C4-2B (cell line): Measurements from ENCODE around the gene SMARCAL1.

Experiments used
- H3K27ac ChIP-seq: fragments of 450-650 bp; 2 replicates; pipeline ENCODE4 v1.5.1; 2017
- ZFX ChIP-seq: fragments of 450-650 bp; IDR thresholded peaks from 2 replicates; pipeline ENCODE4 v1.6.1; 2017
- TF ChIP-seq, protein P1 (sequence below): fragments of 450-650 bp; conservative IDR thresholded peaks from 2 replicates; pipeline ENCODE4 v1.5.1; 2017; ENCODE audit warnings: mild to moderate bottlenecking

SMARCAL1 gene

DNA sequence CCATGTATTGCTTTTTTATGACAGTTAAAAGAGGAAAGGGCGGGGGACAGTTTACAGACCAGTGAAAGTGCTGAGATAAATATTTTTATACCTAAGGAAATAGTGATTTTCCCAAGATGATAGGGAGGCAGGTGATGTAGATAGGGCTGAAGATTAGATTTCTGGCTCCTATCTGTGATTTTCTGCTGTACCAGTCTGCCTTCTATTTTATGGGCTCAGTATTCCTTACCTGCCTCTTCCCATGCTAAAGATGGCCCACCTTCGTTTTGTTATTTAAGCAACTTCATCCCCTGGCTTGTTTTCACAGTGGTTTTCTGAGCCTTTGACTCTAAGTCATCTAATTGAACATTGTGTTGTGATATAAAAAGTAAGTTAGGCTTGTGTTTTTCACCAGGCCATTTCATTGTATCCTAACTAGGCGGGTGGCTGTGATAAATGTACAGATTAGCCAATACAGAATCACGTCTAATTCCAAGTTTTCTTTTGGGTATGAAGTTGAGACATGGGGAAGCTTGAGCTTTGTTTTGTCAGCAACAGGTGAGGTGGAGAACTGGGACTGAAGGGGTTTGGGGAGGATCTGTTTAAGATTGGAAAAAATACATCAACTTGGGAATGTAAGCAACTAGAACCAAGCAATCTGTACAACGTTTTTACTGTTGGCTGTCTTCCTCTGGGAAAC, 91.6 kb downstream of the SMARCAL1 start:
- TF ChIP-seq, protein P1, sequence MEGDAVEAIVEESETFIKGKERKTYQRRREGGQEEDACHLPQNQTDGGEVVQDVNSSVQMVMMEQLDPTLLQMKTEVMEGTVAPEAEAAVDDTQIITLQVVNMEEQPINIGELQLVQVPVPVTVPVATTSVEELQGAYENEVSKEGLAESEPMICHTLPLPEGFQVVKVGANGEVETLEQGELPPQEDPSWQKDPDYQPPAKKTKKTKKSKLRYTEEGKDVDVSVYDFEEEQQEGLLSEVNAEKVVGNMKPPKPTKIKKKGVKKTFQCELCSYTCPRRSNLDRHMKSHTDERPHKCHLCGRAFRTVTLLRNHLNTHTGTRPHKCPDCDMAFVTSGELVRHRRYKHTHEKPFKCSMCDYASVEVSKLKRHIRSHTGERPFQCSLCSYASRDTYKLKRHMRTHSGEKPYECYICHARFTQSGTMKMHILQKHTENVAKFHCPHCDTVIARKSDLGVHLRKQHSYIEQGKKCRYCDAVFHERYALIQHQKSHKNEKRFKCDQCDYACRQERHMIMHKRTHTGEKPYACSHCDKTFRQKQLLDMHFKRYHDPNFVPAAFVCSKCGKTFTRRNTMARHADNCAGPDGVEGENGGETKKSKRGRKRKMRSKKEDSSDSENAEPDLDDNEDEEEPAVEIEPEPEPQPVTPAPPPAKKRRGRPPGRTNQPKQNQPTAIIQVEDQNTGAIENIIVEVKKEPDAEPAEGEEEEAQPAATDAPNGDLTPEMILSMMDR = no peak
- no peak for TF ChIP-seq ZFX
- H3K27ac ChIP-seq = no peak overlapping the region

DNA sequence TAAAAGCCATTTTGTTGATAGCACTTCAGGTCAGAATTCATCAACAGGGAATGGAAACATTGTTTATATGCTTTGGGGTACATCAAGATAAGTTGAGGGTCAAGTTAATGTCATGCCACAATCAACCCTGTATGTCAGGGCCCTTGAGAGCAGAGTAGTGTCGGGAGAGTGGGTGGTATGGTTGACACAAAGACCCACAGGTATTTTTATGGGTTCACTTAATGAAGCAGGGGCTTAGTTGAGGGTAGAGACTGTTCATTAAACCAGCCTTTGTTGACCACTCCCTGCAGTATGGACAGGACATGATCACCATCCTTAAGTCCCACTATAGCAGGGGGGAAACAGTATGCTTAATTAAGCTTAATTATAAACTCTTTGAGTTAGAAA, 92.1 kb downstream of the SMARCAL1 start:
- H3K27ac ChIP-seq = no peak overlapping the region
- TF ChIP-seq ZFX = no peak
- TF ChIP-seq, protein P1 = no peak

DNA sequence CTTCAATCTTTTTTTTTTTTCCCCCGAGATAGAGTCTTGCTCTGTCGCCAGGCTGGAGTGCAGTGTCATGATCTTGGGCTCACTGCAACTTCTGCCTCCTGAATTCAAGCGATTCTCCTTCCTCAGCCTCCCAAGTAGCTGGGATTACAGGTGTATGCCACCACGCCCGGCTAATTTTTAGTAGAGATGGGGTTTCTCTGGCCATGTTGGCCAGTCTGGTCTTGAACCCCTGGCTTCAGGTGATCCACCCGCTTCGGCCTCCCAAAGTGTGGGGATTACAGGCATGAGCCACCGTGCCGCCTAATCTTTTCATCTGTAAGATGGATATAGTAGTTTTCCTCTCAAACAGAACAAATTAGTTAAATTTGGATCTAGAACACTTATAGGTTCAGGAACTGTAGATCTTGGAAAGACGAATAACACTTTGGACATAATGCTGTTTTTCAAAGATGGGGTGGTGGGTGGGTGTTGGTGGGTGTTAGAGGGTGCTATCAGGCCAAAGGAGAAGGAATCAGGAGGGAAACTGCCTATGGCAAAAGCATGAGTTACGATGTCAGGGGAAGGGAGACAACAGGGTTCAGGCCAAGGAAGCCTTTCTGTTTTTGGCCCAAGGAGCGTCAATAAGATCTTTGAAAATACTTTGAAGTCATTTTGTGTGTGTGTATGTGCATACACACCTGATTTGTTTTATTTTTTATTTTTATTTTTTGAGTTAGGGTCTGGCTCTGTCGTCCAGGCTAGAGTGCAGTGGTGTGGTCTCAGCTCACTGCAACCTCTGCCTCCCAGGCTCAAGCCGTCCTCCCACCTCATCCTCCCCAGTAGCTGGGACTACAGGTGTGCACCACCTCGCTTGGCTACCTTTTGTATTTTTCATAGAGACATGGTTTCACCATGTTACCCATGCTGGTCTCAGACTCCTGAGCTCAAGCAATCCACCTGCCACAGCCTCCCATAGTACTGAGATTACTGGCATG, 93.1 kb downstream of the SMARCAL1 start:
- TF ChIP-seq, protein P1 = no peak
- TF ChIP-seq ZFX = no peak
- no peak overlapping the region for H3K27ac ChIP-seq

DNA sequence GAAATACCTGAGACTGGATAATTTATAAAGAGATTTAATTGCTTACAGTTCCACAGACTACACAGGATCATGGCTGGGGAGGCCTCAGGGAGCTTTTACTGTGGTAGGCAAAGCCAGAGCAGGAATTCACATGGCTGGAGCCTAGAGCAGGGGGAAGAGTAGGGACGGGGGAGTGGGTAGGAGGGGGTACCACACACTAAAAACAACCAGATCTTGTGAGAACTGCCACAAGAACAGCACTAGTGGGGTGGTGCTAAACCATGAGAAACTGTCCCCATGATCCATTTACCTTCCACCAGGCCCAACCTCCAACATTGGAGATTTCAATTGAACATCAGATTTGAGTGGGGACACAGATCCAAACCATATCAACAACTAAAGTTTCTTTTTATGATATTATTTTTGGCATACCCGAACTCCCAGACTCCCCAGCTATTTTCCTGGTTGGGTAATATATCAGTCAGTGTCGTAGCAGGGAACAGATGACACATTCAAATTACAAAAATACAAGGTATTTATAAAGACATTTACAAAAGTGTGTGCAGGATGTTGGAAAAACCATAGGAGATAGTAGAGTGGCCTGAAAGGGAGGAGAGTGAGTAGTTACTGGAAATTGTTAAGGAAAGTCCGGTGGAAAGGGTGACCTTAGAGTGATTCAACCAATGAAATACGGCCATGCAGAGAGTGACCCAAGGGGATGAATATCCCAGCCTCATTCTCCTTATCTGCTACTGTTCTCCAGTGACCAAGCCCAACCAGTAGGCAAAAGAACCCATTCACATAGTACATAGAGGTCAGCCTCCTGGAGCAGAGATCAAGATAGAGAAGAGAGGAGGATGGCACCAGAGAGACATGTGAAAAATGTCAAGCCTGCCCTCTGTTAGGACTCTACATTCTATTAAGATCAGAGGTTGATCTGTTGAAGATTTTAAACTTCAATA, 95.2 kb downstream of the SMARCAL1 start:
- no peak for TF ChIP-seq ZFX
- TF ChIP-seq, protein P1 = no peak
- no peak overlapping the region for H3K27ac ChIP-seq

DNA sequence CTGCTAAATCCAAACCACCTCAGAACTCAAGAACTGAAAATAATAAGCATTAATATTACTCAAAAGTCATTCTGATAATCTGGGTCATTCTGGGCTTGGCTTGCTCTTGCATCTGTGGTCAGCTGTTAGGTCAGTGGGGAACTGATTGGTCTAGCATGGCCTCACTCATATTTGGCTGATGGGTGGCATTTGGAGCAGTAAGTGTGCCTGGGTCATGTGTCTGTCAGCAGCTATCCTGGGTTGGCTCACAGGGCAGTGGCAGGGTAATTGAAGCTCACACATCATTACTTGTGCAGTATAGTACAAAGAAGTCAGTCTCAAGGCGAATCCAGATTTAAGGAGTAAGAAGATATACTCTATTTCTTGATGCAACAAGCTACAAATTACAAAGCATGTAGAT, 95.9 kb downstream of the SMARCAL1 start:
- no peak for TF ChIP-seq ZFX
- TF ChIP-seq, protein P1 = no peak
- no peak overlapping the region for H3K27ac ChIP-seq

DNA sequence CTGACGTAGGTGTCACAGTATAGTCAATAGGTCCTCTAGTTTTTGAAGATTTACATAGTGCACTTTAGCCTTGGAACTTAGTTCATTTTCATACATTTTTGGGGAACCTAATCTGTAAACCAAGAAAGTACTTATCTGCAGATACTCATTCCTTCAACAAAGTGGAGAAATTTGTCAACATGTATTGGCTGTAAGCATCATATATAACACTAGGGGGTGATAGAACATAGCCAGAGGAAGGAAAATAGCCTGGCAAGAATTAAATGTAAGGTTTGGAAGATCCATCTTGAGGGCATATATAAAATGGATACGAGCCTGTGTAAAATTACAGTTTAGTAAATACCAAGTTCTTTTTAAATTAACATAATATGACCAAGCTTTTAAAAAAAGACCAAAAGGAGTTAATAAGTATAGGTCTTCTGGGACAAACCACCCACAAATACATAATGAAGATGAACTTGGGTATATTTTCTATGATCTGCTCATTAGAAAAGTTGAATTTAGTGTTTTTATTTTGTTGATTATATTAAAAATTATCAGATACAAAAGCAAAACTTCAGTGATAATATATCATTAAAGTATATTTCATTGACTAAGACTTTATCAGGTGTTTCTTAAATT, 104.6 kb downstream of the SMARCAL1 start:
- TF ChIP-seq ZFX = no peak
- TF ChIP-seq, protein P1 = peak; percentile 90
- H3K27ac ChIP-seq = no peak overlapping the region
